Measurements from ENCODE around the gene AGTPBP1. TPM values are rescaled to one million over a fixed set of nuclear protein-coding genes. Genes with fewer than 3 reads are reported as not detected.

AGTPBP1 gene
- polyA plus RNA-seq, 1 of the 3 experiments (the other 2 are of a cell fraction) = 3.8 TPM

GRCh38 chr9:85594316-85594715 is 147.4 kb downstream of the AGTPBP1 start:
- WGBS (ENCODE audit: low lambda C conversion rate) = 97% methylated on average over 3 of the region's 3 CpGs
- POLR2A ChIA-PET = no interaction called here
- H3K36me3 ChIP-seq (replicated peaks in 1 of 2; ENCODE audit: control insufficient read depth in 1 of 2, insufficient read depth in 2 of 2, low read length in 1 of 2) = peaks cover 4 to 6% of the 10 kb centered on the region in 2 experiments
- H3K4me2 ChIP-seq = no peak overlapping the region
- H2AFZ ChIP-seq (ENCODE audit: low read depth) = no peak overlapping the region
- DNase-seq = no peak
- H3K27ac ChIP-seq (ENCODE audit: low read depth in 2 of 2, low read length in 1 of 2) = no peak overlapping the region
- no peak overlapping the region for H3K4me3 ChIP-seq (ENCODE audit: low read depth in 2 of 2, low read length in 1 of 2)
- no peaks in the 10 kb centered on the region for H3K9me2 ChIP-seq
- no peaks in the 10 kb centered on the region for H3K9me3 ChIP-seq
- no peak overlapping the region for H3K9ac ChIP-seq
- H3K27me3 ChIP-seq (ENCODE audit: insufficient read depth) = no peaks in the 10 kb centered on the region
- TF ChIP-seq TCF12 (IDR thresholded peaks at IDR 0.05) (no peak), CHD2 (IDR thresholded peaks at IDR 0.05; ENCODE audit: low read length, partially characterized antibody) (no peak), MXI1 (IDR thresholded peaks at IDR 0.05; ENCODE audit: low read depth, low read length) (no peak), ELF1 (IDR thresholded peaks at IDR 0.05) (no peak), RAD21 (IDR thresholded peaks at IDR 0.05; ENCODE audit: low read length) (no peak), JUND (IDR thresholded peaks at IDR 0.05) (no peak), YY1 (IDR thresholded peaks at IDR 0.05; ENCODE audit: low read depth) (no peak), FOXM1 (IDR thresholded peaks at IDR 0.05; ENCODE audit: low read depth) (no peak), GATA2 (CRISPR knock-in tag; IDR thresholded peaks at IDR 0.05) (no peak), USF2 (IDR thresholded peaks at IDR 0.05; ENCODE audit: borderline replicate concordance, low read depth, low read length) (no peak), SIN3A (IDR thresholded peaks at IDR 0.05; ENCODE audit: borderline replicate concordance, low read depth, low read length) (no peak), RFX5 (IDR thresholded peaks at IDR 0.05; ENCODE audit: low read length) (no peak), NRF1 (IDR thresholded peaks at IDR 0.05; ENCODE audit: low read depth, low read length) (no peak)
- TF ChIP-seq, protein P1, sequence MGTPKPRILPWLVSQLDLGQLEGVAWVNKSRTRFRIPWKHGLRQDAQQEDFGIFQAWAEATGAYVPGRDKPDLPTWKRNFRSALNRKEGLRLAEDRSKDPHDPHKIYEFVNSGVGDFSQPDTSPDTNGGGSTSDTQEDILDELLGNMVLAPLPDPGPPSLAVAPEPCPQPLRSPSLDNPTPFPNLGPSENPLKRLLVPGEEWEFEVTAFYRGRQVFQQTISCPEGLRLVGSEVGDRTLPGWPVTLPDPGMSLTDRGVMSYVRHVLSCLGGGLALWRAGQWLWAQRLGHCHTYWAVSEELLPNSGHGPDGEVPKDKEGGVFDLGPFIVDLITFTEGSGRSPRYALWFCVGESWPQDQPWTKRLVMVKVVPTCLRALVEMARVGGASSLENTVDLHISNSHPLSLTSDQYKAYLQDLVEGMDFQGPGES (IDR thresholded peaks at IDR 0.05; ENCODE audit: low read depth, low read length) = no peak
- TF ChIP-seq, protein P2, sequence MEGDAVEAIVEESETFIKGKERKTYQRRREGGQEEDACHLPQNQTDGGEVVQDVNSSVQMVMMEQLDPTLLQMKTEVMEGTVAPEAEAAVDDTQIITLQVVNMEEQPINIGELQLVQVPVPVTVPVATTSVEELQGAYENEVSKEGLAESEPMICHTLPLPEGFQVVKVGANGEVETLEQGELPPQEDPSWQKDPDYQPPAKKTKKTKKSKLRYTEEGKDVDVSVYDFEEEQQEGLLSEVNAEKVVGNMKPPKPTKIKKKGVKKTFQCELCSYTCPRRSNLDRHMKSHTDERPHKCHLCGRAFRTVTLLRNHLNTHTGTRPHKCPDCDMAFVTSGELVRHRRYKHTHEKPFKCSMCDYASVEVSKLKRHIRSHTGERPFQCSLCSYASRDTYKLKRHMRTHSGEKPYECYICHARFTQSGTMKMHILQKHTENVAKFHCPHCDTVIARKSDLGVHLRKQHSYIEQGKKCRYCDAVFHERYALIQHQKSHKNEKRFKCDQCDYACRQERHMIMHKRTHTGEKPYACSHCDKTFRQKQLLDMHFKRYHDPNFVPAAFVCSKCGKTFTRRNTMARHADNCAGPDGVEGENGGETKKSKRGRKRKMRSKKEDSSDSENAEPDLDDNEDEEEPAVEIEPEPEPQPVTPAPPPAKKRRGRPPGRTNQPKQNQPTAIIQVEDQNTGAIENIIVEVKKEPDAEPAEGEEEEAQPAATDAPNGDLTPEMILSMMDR (IDR thresholded peaks at IDR 0.05) = no peak
- TF ChIP-seq, protein P3, sequence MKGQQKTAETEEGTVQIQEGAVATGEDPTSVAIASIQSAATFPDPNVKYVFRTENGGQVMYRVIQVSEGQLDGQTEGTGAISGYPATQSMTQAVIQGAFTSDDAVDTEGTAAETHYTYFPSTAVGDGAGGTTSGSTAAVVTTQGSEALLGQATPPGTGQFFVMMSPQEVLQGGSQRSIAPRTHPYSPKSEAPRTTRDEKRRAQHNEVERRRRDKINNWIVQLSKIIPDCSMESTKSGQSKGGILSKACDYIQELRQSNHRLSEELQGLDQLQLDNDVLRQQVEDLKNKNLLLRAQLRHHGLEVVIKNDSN (IDR thresholded peaks at IDR 0.05; ENCODE audit: borderline replicate concordance, low read depth) = no peak
- TF ChIP-seq, protein P4, sequence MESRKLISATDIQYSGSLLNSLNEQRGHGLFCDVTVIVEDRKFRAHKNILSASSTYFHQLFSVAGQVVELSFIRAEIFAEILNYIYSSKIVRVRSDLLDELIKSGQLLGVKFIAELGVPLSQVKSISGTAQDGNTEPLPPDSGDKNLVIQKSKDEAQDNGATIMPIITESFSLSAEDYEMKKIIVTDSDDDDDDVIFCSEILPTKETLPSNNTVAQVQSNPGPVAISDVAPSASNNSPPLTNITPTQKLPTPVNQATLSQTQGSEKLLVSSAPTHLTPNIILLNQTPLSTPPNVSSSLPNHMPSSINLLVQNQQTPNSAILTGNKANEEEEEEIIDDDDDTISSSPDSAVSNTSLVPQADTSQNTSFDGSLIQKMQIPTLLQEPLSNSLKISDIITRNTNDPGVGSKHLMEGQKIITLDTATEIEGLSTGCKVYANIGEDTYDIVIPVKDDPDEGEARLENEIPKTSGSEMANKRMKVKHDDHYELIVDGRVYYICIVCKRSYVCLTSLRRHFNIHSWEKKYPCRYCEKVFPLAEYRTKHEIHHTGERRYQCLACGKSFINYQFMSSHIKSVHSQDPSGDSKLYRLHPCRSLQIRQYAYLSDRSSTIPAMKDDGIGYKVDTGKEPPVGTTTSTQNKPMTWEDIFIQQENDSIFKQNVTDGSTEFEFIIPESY (IDR thresholded peaks at IDR 0.05; ENCODE audit: borderline replicate concordance, low read depth) = no peak
- peaks cover 0 to under 1% of the 10 kb centered on the region in 2 experiments; a peak in 3 of 4 replicates for H3K4me1 ChIP-seq (ENCODE audit: control insufficient read depth in 1 of 2, insufficient read depth in 2 of 2, low read depth in 1 of 2, low read length in 1 of 2)
- H3F3A ChIP-seq (replicated peaks; ENCODE audit: insufficient read depth) = peaks cover 7% of the 10 kb centered on the region
- CTCF ChIA-PET = no interaction called here
- no peaks in the 10 kb centered on the region for H4K20me1 ChIP-seq (ENCODE audit: insufficient read depth)
- H3K79me2 ChIP-seq (ENCODE audit: insufficient read depth) = no peaks in the 10 kb centered on the region

Data from SK-N-SH (cell line).